GM19238 (cell line): Measurements from ENCODE around the gene CNFN.

Experiments used
- DNase-seq: peaks from one replicate; pipeline ENCODE4 v3.0.0; 2011; ENCODE audit warnings: low spot score; ENCODE audit not compliant: insufficient read length

Gene CNFN

GRCh38 chr19:42375415-42376176, 14.5 kb downstream of the CNFN start:
- no peak for DNase-seq

GRCh38 chr19:42374826-42375376, 15.2 kb downstream of the CNFN start:
- DNase-seq = no peak

- DNase-seq = no peak
Measured at GRCh38 chr19:42370626-42371175, 19.4 kb downstream of the CNFN start.

DNA sequence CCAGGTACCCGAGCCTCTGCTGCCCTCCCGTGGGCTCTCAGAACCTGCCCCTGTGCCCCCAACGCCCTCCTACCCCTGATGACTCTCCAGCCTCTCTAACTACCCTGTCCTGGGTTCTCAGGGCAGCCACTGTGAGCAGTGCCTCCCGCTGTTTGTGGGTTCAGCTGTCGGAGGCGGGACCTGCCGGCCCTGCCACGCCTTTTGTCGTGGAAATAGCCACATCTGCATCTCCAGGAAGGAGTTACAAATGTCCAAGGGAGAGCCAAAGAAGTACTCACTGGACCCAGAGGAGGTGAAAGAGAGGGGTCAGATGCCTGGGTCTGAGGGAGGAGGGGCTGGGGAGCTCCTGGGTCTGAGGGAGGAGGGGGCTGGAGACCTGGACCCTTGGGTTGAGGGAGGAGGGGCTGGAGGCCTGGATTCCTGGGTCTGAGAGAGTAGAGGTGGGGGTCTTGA, 20.0 kb downstream of the CNFN start:
- no peak for DNase-seq

DNA sequence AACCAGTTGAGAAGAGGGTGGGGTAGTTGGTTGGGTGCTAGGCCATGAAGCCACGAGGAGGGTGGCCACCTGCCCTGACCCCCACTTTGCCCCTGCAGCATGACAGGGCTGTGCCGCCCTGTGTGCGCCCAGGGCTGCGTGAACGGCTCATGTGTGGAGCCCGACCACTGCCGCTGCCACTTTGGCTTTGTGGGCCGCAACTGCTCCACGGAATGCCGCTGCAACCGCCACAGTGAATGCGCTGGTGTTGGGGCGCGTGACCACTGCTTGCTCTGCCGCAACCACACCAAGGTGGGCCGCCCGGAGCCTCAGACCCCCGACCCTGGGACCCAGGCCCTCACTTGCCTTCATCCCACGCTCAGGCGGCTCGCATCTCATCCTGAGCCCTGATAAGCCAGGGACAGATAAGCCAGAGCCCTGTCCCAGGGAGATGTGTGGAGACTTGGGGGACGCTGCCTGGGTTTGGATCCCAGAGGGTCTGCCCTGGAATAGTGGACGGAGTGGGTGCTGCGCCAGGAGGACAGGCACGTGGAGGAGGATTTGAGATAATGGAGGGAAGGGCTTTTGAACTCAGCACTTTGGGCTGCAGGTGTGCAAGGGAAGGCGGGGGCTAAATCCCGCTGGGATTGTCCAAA, 20.5 kb downstream of the CNFN start:
- no peak for DNase-seq

GRCh38 chr19:42368765-42369164, 21.3 kb downstream of the CNFN start:
- DNase-seq = no peak

DNA sequence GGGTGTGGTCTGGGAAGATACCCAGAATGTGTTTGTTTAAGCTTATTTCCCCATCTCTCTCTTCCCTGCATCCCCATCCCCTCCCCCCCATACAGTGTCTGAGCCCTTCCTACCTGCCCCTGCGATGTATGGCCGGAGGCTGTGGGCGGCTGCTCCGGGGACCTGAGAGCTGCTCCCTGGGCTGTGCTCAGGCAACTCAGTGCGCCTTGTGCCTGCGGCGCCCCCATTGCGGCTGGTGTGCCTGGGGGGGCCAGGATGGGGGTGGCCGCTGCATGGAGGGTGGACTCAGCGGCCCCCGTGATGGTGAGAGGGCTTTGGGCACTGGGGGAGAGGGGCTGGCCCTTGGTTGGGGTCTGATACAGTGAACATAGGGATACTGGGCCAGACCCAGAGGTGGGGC, 21.7 kb downstream of the CNFN start:
- DNase-seq = no peak

DNA sequence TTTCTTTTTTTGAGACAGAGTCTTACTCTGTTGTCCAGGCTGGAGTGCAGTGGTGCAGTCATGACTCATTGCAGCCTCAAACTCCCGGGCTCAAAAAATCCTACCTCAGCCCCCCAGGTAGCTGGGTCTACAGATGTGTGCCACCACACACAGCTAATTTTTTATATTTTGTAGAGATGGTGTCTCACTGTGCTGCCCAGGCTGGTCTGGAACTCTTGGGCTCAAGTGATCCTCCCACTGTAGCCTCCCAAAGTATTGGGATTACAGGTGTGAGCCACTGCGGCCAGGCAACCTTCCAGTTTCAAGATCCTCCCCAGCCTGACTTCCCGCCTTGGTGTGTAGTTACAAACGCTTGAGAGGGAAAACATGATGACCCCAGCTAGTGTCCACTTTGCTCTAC, 22.2 kb downstream of the CNFN start:
- no peak for DNase-seq

- no peak for DNase-seq
Measured at GRCh38 chr19:42366673-42367072, 23.4 kb downstream of the CNFN start.

DNA sequence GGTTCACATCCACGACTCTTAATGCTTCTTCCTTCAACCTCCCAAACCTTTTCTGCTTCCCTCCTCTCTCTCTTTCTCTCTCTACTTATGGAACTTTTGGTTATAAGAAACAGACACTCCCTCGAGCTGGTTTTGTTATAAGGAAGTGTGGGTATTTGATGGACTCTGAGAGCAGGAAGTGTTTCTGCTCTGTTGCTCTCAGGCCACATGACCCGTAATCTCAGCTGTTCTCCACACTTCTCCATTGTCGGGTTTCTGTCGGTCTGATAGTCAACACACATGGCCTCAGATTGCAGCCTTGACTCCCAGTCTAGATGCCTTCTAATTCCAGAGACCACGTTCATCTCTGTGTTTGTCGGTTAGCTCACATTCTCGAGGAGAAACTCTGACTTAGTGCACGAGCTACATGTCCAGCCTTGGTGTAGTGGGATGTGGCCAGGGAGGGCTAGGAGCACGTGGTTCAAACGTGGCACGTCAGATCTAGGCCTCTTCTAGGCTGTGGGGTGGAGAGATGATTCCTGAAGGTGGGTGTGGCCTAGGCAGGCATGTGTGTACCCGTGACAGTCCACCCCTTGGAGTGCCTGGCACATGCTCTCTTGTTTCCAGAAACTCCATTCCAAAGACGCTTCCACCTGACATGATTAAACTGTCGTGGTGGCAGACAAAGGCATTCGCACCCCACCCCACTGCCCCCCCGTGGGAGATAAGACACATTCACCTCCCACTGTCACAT, 26.3 kb downstream of the CNFN start:
- DNase-seq = peak; percentile 58

DNA sequence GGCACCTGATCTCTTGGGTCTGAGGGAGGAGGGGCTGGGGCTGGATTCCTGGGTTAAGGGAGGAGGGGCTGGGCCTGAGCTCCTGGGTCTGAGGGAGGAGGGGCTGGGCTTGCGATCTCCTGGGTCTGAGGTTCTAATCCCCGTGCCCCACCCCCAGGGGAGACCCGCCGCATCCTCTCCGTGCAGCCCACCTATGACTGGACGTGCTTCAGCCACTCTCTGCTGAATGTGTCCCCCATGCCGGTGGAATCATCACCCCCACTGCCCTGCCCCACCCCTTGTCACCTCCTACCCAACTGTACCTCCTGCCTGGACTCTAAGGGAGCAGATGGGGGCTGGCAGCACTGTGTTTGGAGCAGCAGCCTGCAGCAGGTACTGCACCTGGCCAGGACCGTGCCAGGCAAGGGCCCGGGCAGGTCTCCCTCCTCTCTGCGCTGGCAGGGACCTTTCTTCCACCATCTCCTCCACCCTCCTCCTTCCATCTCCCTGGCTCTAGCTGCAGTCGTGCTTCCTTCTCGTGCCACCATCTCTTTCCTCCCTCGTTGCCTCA, 27.1 kb downstream of the CNFN start:
- no peak for DNase-seq

DNA sequence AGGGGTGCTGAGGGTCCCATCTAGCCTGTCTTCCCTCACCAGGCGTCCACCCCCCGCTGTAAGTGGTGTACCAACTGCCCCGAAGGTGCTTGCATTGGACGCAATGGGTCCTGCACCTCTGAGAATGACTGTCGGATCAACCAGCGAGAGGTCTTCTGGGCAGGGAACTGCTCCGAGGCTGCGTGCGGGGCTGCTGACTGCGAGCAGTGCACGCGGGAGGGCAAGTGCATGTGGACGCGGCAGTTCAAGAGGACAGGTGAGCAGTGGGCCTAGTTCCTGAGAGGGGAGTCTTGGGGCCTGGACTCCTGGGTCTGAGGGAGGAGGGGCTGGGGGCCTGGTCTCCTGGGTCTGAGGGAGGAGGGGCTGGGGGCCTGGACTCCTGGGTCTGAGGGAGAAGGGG, 27.8 kb downstream of the CNFN start:
- DNase-seq = no peak

DNA sequence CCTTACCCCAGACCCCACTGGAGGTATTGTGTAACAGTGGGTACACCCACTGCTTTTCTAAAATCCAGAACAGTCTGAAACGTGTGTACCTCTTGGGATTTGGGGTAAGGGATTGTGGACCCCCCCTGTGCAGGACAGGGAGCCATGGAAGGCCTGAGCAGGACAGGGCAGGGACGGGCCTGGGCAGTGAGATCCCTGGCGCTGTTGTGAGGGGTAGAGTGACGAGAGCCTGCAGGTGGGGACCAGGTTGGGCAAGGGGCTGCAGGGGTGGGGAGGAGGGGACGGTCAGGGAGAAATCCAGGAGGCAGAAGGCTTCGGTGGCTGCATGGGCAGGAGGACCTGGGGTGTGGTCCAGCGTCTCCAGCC, 28.6 kb downstream of the CNFN start:
- DNase-seq = no peak

DNA sequence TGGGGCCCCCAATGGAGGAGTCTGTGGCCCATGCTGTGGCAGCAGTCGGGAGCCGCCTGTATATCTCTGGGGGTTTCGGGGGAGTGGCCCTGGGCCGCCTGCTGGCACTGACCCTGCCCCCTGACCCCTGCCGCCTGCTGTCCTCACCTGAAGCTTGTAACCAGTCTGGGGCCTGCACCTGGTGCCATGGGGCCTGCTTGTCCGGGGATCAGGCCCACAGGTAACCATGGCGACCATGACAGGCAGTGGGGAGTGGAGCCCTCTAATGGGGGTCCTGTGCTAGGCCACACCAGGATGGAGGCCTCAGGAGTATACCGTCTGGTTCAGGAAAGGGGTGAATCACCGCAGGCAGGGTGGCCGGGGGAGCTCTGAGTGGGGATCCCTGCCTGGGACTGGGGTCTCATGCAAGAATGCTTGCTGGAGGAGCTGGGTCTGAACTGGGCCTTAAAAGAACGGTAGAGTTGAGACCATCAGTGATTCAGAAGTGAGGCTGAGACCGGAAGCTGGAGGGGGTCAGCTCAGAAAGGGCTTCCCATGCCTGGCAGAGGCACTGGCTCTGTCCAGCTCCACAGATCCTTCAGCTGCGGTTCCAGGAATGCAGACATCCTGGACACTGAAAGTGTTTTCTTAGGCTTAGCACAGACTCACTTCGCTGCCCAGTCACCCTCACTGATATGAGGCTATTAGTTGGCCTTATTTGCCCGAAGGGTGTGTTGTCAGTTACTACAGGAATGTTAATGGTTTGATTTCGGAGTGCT, 29.1 kb downstream of the CNFN start:
- no peak for DNase-seq

- DNase-seq = no peak
Measured at GRCh38 chr19:42357290-42357689, 32.8 kb downstream of the CNFN start.

GRCh38 chr19:42356686-42357085, 33.4 kb downstream of the CNFN start:
- no peak for DNase-seq

GRCh38 chr19:42355896-42356295, 34.2 kb downstream of the CNFN start:
- DNase-seq = no peak

- DNase-seq = no peak
Measured at GRCh38 chr19:42353341-42354015, 36.6 kb downstream of the CNFN start.

GRCh38 chr19:42352301-42353259, 37.5 kb downstream of the CNFN start:
- no peak for DNase-seq
